Right lobe of liver (tissue), 6 donors: Measurements from ENCODE around the gene EIF4G3. TPM values are rescaled to one million over a fixed set of nuclear protein-coding genes. Genes with fewer than 3 reads are reported as not detected.

Source experiments
- ATAC-seq, 4 donors: fragments of 200-7000 bp; cut with Tn5 transposase; one replicate each; pipeline ENCODE4 v1.9.1; 2020; ENCODE audit warnings: mild to moderate bottlenecking in 4 of 4, moderate library complexity in 4 of 4
- DNase-seq, 3 donors: peaks; one replicate each; pipeline ENCODE4 v3.0.0-alpha.2; 2020
- H3K27ac ChIP-seq, 3 donors: fragments of 200-600 bp; one replicate each; pipeline ENCODE4 v1.8.0; 2022
- H3K27me3 ChIP-seq, 2 donors: fragments of 200-600 bp; one replicate each; pipeline ENCODE4 v1.8.0; 2022
- H3K36me3 ChIP-seq, 4 donors: fragments of 200-600 bp; sonication (generic) in 1 of 4; one replicate each; pipeline versions ENCODE4 v1.5.1 to v1.8.0; 2017 to 2022; ENCODE audit warnings: control low read depth in 1 of 4
- H3K4me1 ChIP-seq, 4 donors: fragments of 200-600 bp; sonication (generic) in 1 of 4; one replicate each; pipeline versions ENCODE4 v1.5.1 to v1.8.0; 2017 to 2022; ENCODE audit warnings: control low read depth in 1 of 4
- H3K4me3 ChIP-seq, 3 donors: fragments of 200-600 bp; one replicate each; pipeline ENCODE4 v1.8.0; 2022
- H3K9me3 ChIP-seq, 4 donors: fragments of 200-600 bp; sonication (generic) in 1 of 4; one replicate each; pipeline versions ENCODE4 v1.5.1 to v1.8.0; 2017 to 2022; ENCODE audit warnings: control low read depth in 1 of 4
- CTCF ChIP-seq, 4 donors: fragments of 200-600 bp in 3 of 4; fragments of 450-650 bp in 1 of 4; IDR thresholded peaks; one replicate each; pipeline versions ENCODE4 v1.5.1 to v1.8.0; 2016 to 2022; ENCODE audit warnings: antibody characterized with exemption in 4 of 4, mild to moderate bottlenecking in 2 of 4
- POLR2A ChIP-seq: fragments of 450-650 bp; IDR thresholded peaks from one replicate; pipeline ENCODE4 v1.6.1; 2017; ENCODE audit warnings: antibody characterized with exemption, mild to moderate bottlenecking
- WGBS: methylation state at CpG from one replicate; pipeline ENCODE4 v1.1.6; 2018; ENCODE audit warnings: low coverage, low lambda C conversion rate; ENCODE audit not compliant: insufficient coverage; ENCODE audit errors: missing lambda C conversion rate; 5-methylcytosine and 5-hydroxymethylcytosine counted together
- intact Hi-C, 2 donors: fragments of 100-400 bp; cut with DNase I; formaldehyde crosslinking; loops; one replicate each; pipeline versions ENCODE4 v1.11.2 to v1.14.1; 2022
- long read RNA-seq: library from polyadenylated mRNA; unstranded; transcript quantifications from one replicate; pipeline ENCODE4 v2.0.0, GENCODE V29; 2019
- total RNA-seq, 6 experiments: library from RNA; depleted of rRNA in 2 of 6; stranded (reverse); fragments of >200 nt in 2 of 6; fragmentation: NEBNext Ultra II Directional in 3 of 6; extraction: Animal tissue kit (Norgen Biotek cat#: 25700) in 3 of 6; gene quantifications; one replicate each; pipeline versions ENCODE4 v1.1.0 to v1.2.4, GENCODE V29; 2016 to 2023
- donor health status: DM: no; HTN: yes; CAD: no.
- donor health status: DM: no; HTN: no; CAD: no.
- donor health status: DM: no; HTN: no; CAD: no.
- donor health status: DM: no; HTN: yes; CAD: no.
- donor health status: DM: no; HTN: yes; CAD: no.

EIF4G3 gene
- total RNA-seq: 10 to 100 TPM; 14.4 to 29.9 (median 23.5) TPM
- long read RNA-seq, partial matches to known transcripts: 3 of 7 reads
- long read RNA-seq, other reads (novel, unspliced or antisense): 4 of 7 reads

GRCh38 chr1:21176586-21177555 is at the start of gene EIF4G3:
TSS of gene EIF4G3 (minus strand) at chr1:21176897. CDS start at chr1:21002742, 174,155 bp downstream.
- intact Hi-C loops: no loop called here
- TF ChIP-seq CTCF (IDR thresholded peaks at IDR 0.05) (no peak), POLR2A (peak; percentile 59)
- 1% methylated on average over 22 of the region's 90 CpGs for WGBS
- DNase-seq: peak; percentile 98 to 100 (median 98)
- Histone ChIP-seq H3K27me3 (no peaks in the 10 kb centered on the region), H3K36me3 (no peaks in the 10 kb centered on the region), H3K4me3 (peak within 1 kb of the TSS; percentile 75 to 93 (median 90)), H3K4me1 (peaks cover 0 to 9% (median 3%) of the 10 kb centered on the region in 4 donors), H3K27ac (peak within 1 kb of the TSS; percentile 78 to 98 (median 87)), H3K9me3 (no peaks in the 10 kb centered on the region)
- peak; percentile 94 to 97 (median 94) for ATAC-seq

GRCh38 chr1:21225065-21225464 is 48.4 kb upstream of the EIF4G3 start:
- no peak for ATAC-seq
- Histone ChIP-seq H3K27me3 (no peaks in the 10 kb centered on the region), H3K4me1 (no peaks in the 10 kb centered on the region), H3K9me3 (no peaks in the 10 kb centered on the region), H3K27ac (no peak overlapping the region), H3K4me3 (no peak overlapping the region), H3K36me3 (peaks cover 0 to 82% (median 31%) of the 10 kb centered on the region in 4 donors)
- 70% methylated on average over 2 of the region's 33 CpGs for WGBS
- TF ChIP-seq POLR2A (no peak), CTCF (IDR thresholded peaks at IDR 0.05) (no peak)
- intact Hi-C loops: no loop called here
- no peak for DNase-seq

GRCh38 chr1:21220815-21221214 is 44.1 kb upstream of the EIF4G3 start:
- peak in 3 of 4 donors; percentile 21 to 55 (median 23) for ATAC-seq
- WGBS: 51% methylated on average over 3 of the region's 7 CpGs
- intact Hi-C loops: no loop called here
- H3K36me3 ChIP-seq: peaks cover 0 to 62% (median 32%) of the 10 kb centered on the region in 4 donors
- no peak for TF ChIP-seq CTCF (IDR thresholded peaks at IDR 0.05)
- TF ChIP-seq POLR2A: no peak
- no peaks in the 10 kb centered on the region for H3K9me3 ChIP-seq
- no peak overlapping the region for H3K27ac ChIP-seq
- no peaks in the 10 kb centered on the region for H3K27me3 ChIP-seq
- no peak overlapping the region for H3K4me3 ChIP-seq
- H3K4me1 ChIP-seq: no peaks in the 10 kb centered on the region
- DNase-seq: no peak

GRCh38 chr1:21219674-21220073 is 43.0 kb upstream of the EIF4G3 start:
- Histone ChIP-seq H3K36me3 (peaks cover 0 to 54% (median 27%) of the 10 kb centered on the region in 4 donors), H3K9me3 (no peaks in the 10 kb centered on the region), H3K27me3 (no peaks in the 10 kb centered on the region), H3K4me1 (no peaks in the 10 kb centered on the region), H3K27ac (no peak overlapping the region), H3K4me3 (no peak overlapping the region)
- ATAC-seq (no peak), DNase-seq (no peak)
- intact Hi-C loops: no loop called here
- WGBS: 89% methylated on average over 9 of the region's 21 CpGs
- TF ChIP-seq CTCF (IDR thresholded peaks at IDR 0.05) (no peak), POLR2A (no peak)
